Activated CD4-positive, alpha-beta T cell treated with anti-CD3 and anti-CD28 coated beads, Interleukin-2, amount 50 U/mL, for 4 hours (primary cell): ENCODE measurements around the gene SCN1A.

Experiments
- DNase-seq, 2 experiments: peaks; one replicate each; pipeline ENCODE4 v3.0.0-alpha.2; 2020

The SCN1A gene

DNA sequence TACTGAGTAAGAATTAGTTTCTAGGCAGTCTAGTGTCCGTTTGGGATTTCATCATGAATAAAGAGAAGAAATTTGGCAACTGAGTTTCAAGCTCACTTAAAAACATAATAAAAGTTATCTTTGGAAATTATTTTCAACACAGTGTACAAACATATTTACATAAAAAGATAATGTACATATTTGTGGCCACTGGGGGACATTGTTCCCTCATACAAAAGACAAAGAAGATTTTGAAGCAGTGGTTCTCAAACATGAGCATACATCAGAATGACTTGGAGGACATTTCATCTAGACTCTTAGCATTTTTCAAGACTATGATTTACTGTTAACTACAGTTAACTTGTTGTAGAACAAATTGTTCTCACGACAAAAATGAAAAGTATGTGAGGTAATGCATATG, 158.6 kb downstream of the SCN1A start:
- DNase-seq: no peak

DNA sequence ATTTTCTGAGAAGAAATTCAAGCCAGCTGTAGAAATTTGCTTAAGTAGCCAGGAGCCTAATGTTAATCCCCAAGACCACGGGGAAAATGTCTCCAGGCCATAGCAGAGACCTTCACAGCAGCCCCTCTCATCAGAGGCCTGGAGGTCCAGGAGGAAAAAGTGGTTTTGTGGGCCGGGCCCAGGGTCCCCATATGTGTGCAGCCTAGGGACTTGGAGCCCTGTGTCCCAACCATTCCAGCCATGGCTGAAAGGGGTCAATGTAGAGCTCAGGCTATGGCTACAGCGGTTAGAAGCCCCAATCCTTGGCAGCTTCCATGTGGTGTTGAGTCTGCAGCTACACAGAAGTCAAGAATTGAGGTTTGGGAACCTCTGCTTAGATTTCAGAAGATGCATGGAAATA, 160.1 kb downstream of the SCN1A start:
- no peak for DNase-seq

DNA sequence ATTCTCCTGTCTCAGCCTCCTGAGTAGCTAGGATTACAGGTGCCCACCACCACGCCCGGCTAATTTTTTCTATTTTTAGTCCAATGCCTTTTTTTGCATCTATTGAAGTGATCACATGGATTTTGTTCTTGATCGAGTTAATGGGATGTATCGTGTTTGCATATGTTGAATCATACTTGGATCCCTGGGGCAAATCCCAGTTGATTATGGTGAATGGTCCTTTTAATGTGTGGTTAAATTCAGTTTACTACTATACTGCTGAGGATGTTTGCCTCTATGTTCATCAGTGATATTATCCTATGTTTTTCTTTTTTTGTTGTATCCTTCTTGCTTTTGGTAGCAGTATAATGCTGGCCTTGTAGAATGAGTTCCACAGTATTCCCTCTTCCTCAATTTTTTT, 166.0 kb downstream of the SCN1A start:
- no peak for DNase-seq

DNA sequence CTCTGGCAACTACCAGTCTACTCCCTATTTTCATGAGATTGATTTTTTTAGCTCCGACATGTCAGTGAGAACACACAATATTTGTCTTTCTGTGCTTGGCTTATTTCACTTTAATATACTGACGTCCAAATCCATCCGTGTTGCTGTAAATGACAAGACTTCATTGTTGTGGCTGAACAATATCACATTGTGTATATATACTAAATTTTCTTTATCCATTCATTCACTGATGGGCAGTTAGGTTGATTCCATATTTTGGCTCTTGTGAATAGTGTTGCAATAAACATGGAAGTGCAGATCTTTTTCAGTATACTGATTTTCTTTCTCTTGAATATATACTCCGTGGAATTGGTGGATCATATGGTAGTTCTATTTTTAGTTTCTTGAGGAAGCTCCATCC, 168.4 kb downstream of the SCN1A start:
- no peak for DNase-seq

DNA sequence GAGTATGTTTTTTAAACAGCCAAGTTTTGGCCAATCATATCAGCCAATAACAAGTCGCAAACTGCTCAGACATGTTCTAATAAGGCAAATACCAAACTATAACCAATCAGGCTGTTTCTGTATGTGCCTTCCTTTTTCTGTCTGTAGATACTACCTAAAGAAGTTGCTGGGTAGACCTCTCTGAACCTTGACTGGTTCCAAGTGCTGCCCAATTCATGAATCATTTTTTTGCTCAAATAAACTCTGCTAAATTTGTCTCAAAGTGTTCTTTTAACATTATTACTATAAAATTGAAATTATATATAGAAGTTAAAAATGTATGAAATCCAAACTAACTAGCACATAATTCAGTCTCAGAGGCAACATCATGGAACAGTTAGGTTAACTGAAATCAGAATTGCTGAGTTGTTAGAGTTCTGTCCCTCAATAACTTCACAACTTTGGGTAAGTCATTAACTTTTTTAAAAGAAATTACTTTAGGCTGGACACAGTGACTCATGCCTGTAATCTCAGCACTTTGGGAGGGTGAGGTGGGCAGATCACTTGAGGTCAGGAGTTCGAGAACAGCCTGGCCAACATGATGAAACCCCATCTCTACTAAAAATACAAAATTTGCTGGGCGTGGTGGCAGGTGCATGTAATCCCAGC, 169.4 kb downstream of the SCN1A start:
- DNase-seq: no peak

DNA sequence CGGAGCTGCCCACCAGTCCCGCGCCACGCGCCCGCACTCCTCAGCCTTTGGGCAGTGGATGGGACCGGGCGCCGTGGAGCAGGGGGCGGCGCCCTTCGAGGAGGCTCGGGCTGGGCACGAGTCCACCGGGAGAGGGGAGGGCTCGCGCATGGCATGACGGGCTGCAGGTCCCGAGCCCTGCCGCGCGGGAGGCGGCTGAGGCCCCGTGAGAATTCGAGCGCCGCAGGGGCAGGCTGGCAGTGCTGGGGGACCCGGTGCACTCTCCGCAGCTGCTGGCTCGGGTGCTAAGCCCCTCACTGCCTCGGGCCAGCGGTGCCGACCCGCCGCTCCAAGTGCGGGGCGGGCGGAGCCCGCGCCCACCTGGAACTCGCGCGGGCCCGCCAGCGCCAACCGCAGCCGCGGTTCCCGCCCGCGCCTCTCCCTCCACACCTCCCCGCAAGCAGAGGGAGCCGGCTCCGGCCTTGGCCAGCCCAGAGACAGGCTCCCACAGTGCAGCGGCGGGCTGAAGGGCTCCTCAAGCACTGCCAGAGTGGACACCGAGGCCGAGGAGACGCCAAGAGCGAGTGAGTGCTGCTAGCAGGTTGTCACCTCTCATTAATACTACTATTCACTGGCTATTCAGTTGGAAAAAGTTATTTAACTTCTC, 170.7 kb downstream of the SCN1A start:
- DNase-seq: no peak

DNA sequence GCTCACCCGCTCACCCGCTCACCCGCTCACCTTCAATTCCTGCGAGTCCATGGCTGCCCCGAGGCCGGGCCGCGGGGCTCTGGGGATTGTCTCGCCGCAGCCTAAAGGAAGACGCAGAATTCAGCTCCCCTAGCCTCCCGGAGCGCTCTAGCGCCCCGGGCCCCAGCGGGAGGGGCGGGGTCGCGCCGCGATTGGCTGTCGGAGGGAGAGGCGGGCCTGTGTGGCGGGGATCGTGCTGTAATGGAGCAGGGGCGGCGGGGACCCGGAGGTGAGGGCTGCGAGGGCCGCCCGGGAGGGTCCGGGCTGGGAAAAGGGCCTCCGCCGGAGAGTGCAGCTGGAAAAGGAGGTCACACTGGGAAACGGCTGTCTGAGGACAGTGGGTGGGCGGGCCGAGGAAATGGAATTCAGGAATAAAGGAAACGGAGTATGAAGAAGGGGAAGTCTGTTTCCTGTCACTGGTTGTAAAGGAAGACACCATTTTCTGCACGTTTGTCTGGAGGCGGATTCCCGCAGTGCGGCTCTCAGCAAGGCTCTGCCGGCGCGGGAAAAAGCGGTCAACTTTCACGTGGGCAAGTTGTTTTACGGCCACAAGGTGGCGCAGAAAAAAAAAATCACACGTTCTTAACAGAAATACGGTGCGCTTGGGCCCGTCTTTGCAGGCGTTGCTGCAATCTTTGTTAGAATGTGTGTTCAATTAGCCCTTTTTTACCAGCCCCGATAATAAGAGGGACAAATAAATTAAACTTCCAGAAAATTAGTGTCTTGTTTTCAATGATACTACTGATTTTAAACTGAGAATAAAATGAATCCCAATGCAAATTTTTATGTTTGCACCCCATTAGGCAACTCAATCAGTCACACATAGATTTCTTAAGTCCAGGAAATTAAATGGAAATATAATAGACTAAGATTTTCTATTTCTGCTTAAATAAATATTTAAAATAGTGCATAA, 173.9 kb downstream of the SCN1A start, which contains the start of gene TTC21B:
Gene TTC21B (minus strand): TSS at position 122 of the 952 bp plus-strand sequence. CDS start 71 bp downstream, at position 51.
- DNase-seq: peak; percentile 92

DNA sequence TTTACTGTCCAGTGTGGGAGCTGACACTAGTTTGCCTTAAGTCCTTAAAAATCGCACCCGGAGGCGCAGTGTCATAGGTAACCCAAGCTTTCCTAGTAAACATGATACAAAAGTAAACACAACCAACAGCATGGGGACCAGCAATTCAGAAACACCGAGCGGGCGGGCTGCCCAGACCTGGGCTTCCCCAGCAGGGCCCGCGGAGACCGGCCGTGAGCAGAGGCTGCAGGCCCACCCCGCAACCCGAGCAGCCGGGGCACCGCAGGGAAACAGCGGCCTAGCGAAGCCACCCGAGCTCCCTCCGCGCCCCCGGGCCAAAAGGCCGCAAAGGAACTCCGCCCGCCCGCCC, 174.5 kb downstream of the SCN1A start:
- DNase-seq: no peak

DNA sequence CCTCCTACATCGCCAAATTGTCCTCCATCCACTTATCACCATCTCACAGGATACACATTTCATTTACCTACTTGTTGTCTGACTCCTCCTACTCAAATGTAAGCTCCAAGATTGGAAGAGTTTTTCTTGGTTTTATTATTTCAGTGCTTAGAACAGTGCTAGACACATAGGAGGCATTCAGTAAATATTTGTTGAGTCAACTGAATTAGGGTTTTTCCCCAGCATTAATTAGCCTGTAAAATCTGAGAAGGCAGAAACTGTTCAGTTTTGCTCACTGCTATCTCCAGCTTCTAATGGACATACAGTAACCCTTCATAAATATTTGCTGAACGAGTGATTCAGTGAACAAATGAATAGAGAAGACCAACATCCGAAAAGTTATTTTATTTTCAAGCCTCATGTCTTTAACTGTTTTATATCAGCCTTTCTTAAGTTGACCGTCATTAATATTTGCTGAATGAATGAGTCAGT, 175.0 kb downstream of the SCN1A start:
- no peak for DNase-seq

DNA sequence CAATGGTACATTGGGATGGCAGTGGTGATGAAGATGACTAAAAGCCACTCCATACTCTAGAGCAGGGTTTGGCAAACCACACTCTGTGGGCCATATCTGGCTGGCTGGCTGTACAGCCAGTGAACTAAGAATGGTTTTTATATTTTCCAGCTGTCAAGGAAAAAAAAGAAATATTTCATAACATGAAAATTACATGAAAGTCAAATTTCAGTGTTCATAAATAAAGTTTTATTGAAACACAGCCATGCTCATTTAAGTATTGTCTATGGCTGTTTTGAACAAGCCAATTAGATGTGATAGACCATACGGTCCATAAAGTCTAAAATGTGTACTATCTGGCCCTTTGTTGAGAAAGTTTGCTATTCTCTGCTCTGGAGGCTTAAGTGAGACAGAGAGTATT, 175.7 kb downstream of the SCN1A start:
- DNase-seq: no peak

DNA sequence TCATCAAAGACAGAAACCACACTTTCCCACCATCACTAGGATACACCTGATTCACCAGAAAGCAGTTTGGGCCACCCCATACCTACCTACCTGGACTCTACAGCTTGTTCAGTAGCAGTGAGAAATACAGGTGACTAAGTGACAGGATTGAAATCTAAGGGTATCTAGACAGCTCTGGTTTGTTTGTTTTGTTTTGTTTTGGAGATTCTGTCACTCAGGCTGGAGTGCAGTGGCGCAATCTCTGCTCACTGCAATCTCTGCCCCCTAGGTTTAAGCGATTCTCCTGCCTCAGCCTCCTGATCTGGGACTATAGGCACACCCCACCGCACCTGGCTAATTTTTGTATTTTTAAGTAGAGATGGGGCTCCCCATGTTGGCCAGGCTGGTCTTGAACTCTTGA, 177.4 kb downstream of the SCN1A start:
- DNase-seq: no peak

DNA sequence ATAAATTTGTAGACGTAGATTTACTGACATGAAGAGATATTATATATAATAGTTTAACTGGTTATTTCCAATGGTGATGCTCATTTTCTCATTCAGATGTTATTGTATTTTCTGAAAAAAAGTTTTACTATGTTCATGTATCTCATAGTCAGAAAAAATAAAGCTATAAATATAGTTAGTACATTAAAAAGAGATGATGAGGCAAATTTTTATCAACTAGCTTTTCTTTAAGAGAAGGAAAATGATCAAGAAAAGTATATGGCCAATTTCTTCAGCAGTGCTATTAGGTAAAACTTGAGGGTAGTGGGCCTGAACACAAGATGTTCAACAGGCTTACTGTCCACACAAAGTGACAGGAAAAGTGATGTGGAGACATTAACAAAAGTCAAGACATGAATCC, 186.0 kb downstream of the SCN1A start:
- no peak for DNase-seq

DNA sequence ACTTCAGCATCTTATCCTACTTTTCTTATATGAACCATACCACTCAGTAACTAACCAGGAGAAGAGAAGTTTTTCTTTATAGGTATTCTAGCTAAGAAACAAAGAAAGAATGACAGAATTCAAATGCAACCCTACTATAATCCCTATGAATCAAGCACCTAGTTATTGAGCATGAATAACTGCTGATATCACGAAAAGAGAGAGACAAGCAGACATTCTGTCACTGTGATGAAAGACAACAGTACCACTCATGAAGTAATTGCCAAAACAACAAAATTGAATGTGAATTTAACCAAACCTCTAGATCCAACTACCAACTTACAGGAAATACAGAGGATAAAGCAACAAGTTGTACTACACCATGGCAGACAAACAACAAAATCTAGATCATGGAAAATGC, 189.6 kb downstream of the SCN1A start:
- no peak for DNase-seq
